GM12878 (cell line): Measurements from ENCODE around the gene OSTN. TPM values are rescaled to one million over a fixed set of nuclear protein-coding genes. Genes with fewer than 3 reads are reported as not detected.

Experiments
- ATAC-seq: fragments of 200-7000 bp; cut with Tn5 transposase; 3 replicates; pipeline ENCODE4 v1.9.1; 2020; ENCODE audit warnings: mild to moderate bottlenecking, moderate library complexity
- BruUV-seq: library from RNA; stranded (reverse); fragments of 400-500 nt; replicated peaks from 2 replicates; lab custom pipeline; 2021; lab: Mats Ljungman, UMichigan
- CTCF ChIA-PET: fragments of 300-600 bp; sonication (Branson Sonifier 250); formaldehyde crosslinking; extraction: SDS; loops from one replicate; lab custom pipeline; 2021; ENCODE audit warnings: inconsistent platforms; lab: Yijun Ruan, JAX
- POLR2A ChIA-PET: fragments of 350-600 bp; formaldehyde crosslinking; extraction: SDS; loops from one replicate; lab custom pipeline; 2021; ENCODE audit warnings: inconsistent platforms; lab: Charles Lee
- RAD21 ChIA-PET: fragments of 300-600 bp; sonication (Branson Sonifier 250); formaldehyde crosslinking; loops from one replicate; lab custom pipeline; 2023; ENCODE audit warnings: antibody characterized with exemption; ENCODE audit not compliant: unreplicated experiment; lab: Charles Lee
- SMC1A ChIA-PET: fragments of 300-600 bp; sonication (Branson Sonifier 250); formaldehyde crosslinking; loops from one replicate; lab custom pipeline; 2023; ENCODE audit not compliant: unreplicated experiment, uncharacterized antibody; lab: Charles Lee
- DNase-seq: peaks from one replicate; pipeline ENCODE4 v3.0.0-alpha.2; 2011; ENCODE audit warnings: low read depth, low spot score
- FAIRE-seq: peaks from 3 replicates; lab custom pipeline; 2011; peaks lifted over from hg19 to GRCh38; lab: Jason Lieb, UNC
- H2AFZ ChIP-seq: 2 replicates; pipeline ENCODE4 v1.6.0; 2011; ENCODE audit warnings: low read depth, low read length, control low read depth; ENCODE audit not compliant: control insufficient read depth
- H3K27ac ChIP-seq: 2 replicates; pipeline ENCODE4 v1.5.1; 2011; ENCODE audit warnings: control low read depth; ENCODE audit not compliant: control insufficient read depth, insufficient read depth
- H3K27me3 ChIP-seq, 2 experiments: replicated peaks in 1 of 2; 2 replicates each; pipeline versions ENCODE4 v1.6.0 to v1.6.1; 2011; ENCODE audit warnings: low read length in 1 of 2; ENCODE audit not compliant: control insufficient read depth in 2 of 2, insufficient read depth in 2 of 2
- H3K36me3 ChIP-seq, 2 experiments: 2 replicates each; pipeline ENCODE4 v1.5.1; 2011; ENCODE audit warnings: low read length in 1 of 2; ENCODE audit not compliant: control insufficient read depth in 2 of 2, insufficient read depth in 2 of 2
- H3K4me1 ChIP-seq: 2 replicates; pipeline ENCODE4 v1.6.1; 2011; ENCODE audit warnings: mild to moderate bottlenecking, low read length, moderate library complexity, mixed read lengths; ENCODE audit not compliant: control insufficient read depth, insufficient read depth
- H3K4me2 ChIP-seq: 2 replicates; pipeline ENCODE4 v1.6.0; 2011; ENCODE audit warnings: control low read depth; ENCODE audit not compliant: control insufficient read depth, insufficient read depth
- H3K4me3 ChIP-seq: fragments of 200-600 bp; sonication (generic); 2 replicates; pipeline ENCODE4 v1.5.1; 2016
- H3K79me2 ChIP-seq: 2 replicates; pipeline ENCODE4 v1.6.0; 2011; ENCODE audit warnings: low read length; ENCODE audit not compliant: control insufficient read depth, insufficient read depth
- H3K9ac ChIP-seq: 2 replicates; pipeline ENCODE4 v1.8.0; 2011; ENCODE audit warnings: low read length, control low read depth, mixed read lengths; ENCODE audit not compliant: control insufficient read depth, insufficient read depth
- H3K9me3 ChIP-seq: replicated peaks from 3 replicates; pipeline ENCODE4 v1.5.1; 2011; ENCODE audit warnings: mild to moderate bottlenecking, low read length; ENCODE audit not compliant: control insufficient read depth, insufficient read depth
- H4K20me1 ChIP-seq: 2 replicates; pipeline ENCODE4 v1.6.0; 2011; ENCODE audit not compliant: control insufficient read depth, insufficient read depth
- ATF7 ChIP-seq: fragments of 450-650 bp; IDR thresholded peaks from 2 replicates; pipeline ENCODE4 v1.6.1; 2016; ENCODE audit warnings: low read depth, mild to moderate bottlenecking
- EGR1 ChIP-seq, 2 experiments: IDR thresholded peaks; 1 replicate in 1 of 2; 2 replicates in 1 of 2; pipeline ENCODE4 v1.6.1; 2011 to 2012; ENCODE audit warnings: low read depth in 2 of 2, low read length in 2 of 2, borderline replicate concordance in 1 of 2, mild to moderate bottlenecking in 1 of 2, moderate library complexity in 1 of 2
- IKZF1 ChIP-seq: fragments of 450-650 bp; conservative IDR thresholded peaks from 2 replicates; pipeline ENCODE4 v1.6.1; 2017; ENCODE audit warnings: antibody characterized with exemption, mild to moderate bottlenecking
- IKZF2 ChIP-seq, 2 experiments: fragments of 450-650 bp; IDR thresholded peaks; 2 replicates each; pipeline ENCODE4 v1.6.1; 2017; ENCODE audit warnings: mild to moderate bottlenecking in 2 of 2, moderate library complexity in 2 of 2
- MTA3 ChIP-seq: IDR thresholded peaks from 2 replicates; pipeline ENCODE4 v1.6.1; 2012; ENCODE audit warnings: low read length, inconsistent platforms, borderline replicate concordance
- NR2C1 ChIP-seq: fragments of 450-650 bp; IDR thresholded peaks from 2 replicates; pipeline ENCODE4 v1.6.1; 2017; ENCODE audit warnings: antibody characterized with exemption, mild to moderate bottlenecking, moderate library complexity
- PKNOX1 ChIP-seq: fragments of 450-650 bp; IDR thresholded peaks from 2 replicates; pipeline ENCODE4 v1.6.1; 2016; ENCODE audit warnings: mild to moderate bottlenecking
- PML ChIP-seq: IDR thresholded peaks from 2 replicates; pipeline ENCODE4 v1.6.1; 2012; ENCODE audit warnings: low read length, inconsistent platforms
- POLR2AphosphoS5 ChIP-seq: IDR thresholded peaks from 2 replicates; pipeline ENCODE4 v1.6.1; 2011; ENCODE audit warnings: mild to moderate bottlenecking, low read length, inconsistent platforms
- SPI1 ChIP-seq: IDR thresholded peaks from 2 replicates; pipeline ENCODE4 v1.6.1; 2011; ENCODE audit warnings: low read depth, mild to moderate bottlenecking, low read length, moderate library complexity, borderline replicate concordance; ENCODE audit not compliant: insufficient read depth
- SUZ12 ChIP-seq: fragments of 200-600 bp; sonication (generic); IDR thresholded peaks from one replicate; pipeline ENCODE4 v1.6.1; 2018; ENCODE audit warnings: antibody characterized with exemption, mild to moderate bottlenecking; ENCODE audit not compliant: unreplicated experiment
- ZNF207 ChIP-seq: fragments of 450-650 bp; IDR thresholded peaks from 2 replicates; pipeline ENCODE4 v1.6.1; 2014; ENCODE audit warnings: antibody characterized with exemption, mild to moderate bottlenecking, borderline replicate concordance
- ZNF24 ChIP-seq: fragments of 450-650 bp; IDR thresholded peaks from 2 replicates; pipeline ENCODE4 v1.6.1; 2017; ENCODE audit warnings: antibody characterized with exemption, mild to moderate bottlenecking
- WGBS: methylation state at CpG from one replicate; pipeline ENCODE4 v1.1.6; 2016; ENCODE audit warnings: low lambda C conversion rate; ENCODE audit not compliant: insufficient replicate concordance, insufficient coverage; ENCODE audit errors: missing lambda C conversion rate; 5-methylcytosine and 5-hydroxymethylcytosine counted together
- in situ Hi-C: fragments of 300-500 bp; cut with MboI; formaldehyde crosslinking; loops from 9 replicates; pipeline ENCODE4 v1.14.3; 2018; ENCODE audit warnings: mixed read lengths
- intact Hi-C: fragments of 100-400 bp; cut with micrococcal nuclease; formaldehyde crosslinking; loops from one replicate; pipeline ENCODE4 v1.14.2; 2022; ENCODE audit not compliant: unreplicated experiment
- polyA plus RNA-seq, 11 experiments: library from polyadenylated mRNA; depleted of rRNA in 4 of 11; unstranded in 6 of 11; stranded (reverse) in 5 of 11; fragments of >200 nt; fragmentation: Nextera tagmentation in 4 of 11; fragmentation: Illumina TruSeq in 1 of 11; extraction: Ambion mirVana in 4 of 11; extraction: Trizol in 1 of 11; gene quantifications; 1 replicate in 1 of 11; 2 replicates in 10 of 11; pipeline versions ENCODE4 v1.2.1 to v1.2.3, GENCODE V29; 2011 to 2016; ENCODE audit warnings: inconsistent platforms in 2 of 11, missing spikeins in 2 of 11, low read depth in 1 of 11
- total RNA-seq, 4 experiments: library from RNA; depleted of rRNA in 3 of 4; stranded (reverse); fragments of >200 nt in 3 of 4; fragmentation: Illumina TruSeq in 1 of 4; extraction: Trizol in 1 of 4; gene quantifications; 2 replicates each; pipeline versions ENCODE4 v1.2.1 to v1.2.3, GENCODE V29; 2013 to 2021
- TF ChIP-seq, protein P1 (sequence below): fragments of 450-650 bp; IDR thresholded peaks from 2 replicates; pipeline ENCODE4 v1.6.1; 2017; ENCODE audit warnings: mild to moderate bottlenecking, low read depth, inconsistent platforms; ENCODE audit not compliant: poor library complexity, severe bottlenecking
- TF ChIP-seq, protein P2 (sequence below): IDR thresholded peaks from 2 replicates; pipeline ENCODE4 v1.6.1; 2012; ENCODE audit warnings: low read depth, low read length, improper control_type of control experiment
- TF ChIP-seq, protein P3 (sequence below): IDR thresholded peaks from 2 replicates; pipeline ENCODE4 v1.6.1; 2011; ENCODE audit warnings: low read depth, low read length, improper control_type of control experiment, borderline replicate concordance
- TF ChIP-seq, protein P4 (sequence below): IDR thresholded peaks from 2 replicates; pipeline ENCODE4 v1.6.1; 2011; ENCODE audit warnings: borderline replicate concordance, low read depth, mild to moderate bottlenecking, moderate library complexity, low read length; ENCODE audit not compliant: insufficient read depth, poor library complexity, severe bottlenecking

OSTN gene
- total and polyA plus RNA-seq, 10 of the 15 experiments (the other 5 are each of a cell fraction or from before 2014, with no cell fraction given), result 0.04 to 0.27 (median 0.06) TPM; not detected in 6

DNA sequence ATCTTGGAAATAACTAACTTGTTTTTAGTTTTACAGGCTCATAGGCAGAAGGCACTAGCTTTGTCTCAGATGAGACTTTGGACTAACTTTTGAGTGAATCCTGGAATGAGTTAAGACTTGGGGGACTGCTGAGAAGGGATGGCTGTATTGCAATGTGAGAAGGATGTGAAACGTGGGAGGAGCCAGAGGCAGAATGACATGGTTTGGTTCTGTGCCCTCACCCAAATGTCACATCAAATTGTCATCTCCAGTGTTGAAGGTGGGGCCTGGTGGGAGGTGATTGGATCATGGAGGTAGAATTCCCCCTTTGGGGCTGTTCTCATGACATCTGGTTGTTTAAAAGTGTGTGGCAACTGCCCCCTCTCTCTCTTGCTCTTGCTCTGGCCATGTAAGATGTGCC, 101.4 kb downstream of the OSTN start:
- H3K36me3 ChIP-seq, result no peaks in the 10 kb centered on the region
- BruUV-seq, result no TSS peak
- peak; percentile 72 for ATAC-seq
- ChIA-PET CTCF (interaction anchor here (0.5 to 2.1 kb wide), 12 partner anchors 17 to 78 kb away, joined by 3 to 11 read pairs (median 4); partner anchors contain the start of genes CCDC50 and UTS2B), POLR2A (interaction anchor here (0.7 to 1.7 kb wide), 7 partner anchors 8 to 52 kb away, joined by 3 to 7 read pairs (median 4); partner anchors contain the start of gene CCDC50), RAD21 (interaction anchor here (0.6 to 2.3 kb wide), 13 partner anchors 10 to 69 kb away, joined by 3 to 15 read pairs (median 6); no protein-coding TSS in a partner anchor), SMC1A (interaction anchor here (0.7 to 5.0 kb wide), 23 partner anchors 10 to 63 kb away, joined by 3 to 32 read pairs (median 8); partner anchors contain the start of genes CCDC50 and UTS2B)
- no peaks in the 10 kb centered on the region for H4K20me1 ChIP-seq
- FAIRE-seq, result no peak
- intact Hi-C loops (no loop called here), in situ Hi-C loops (no loop called here)
- no peak overlapping the region for H3K4me3 ChIP-seq
- peak overlapping the region; percentile 40 for H3K4me2 ChIP-seq
- DNase-seq, result peak; percentile 52
- H3K9me3 ChIP-seq, result no peaks in the 10 kb centered on the region
- H2AFZ ChIP-seq, result no peak overlapping the region
- 0% methylated on average over 1 of the region's 1 CpG for WGBS
- peaks cover 46% of the 10 kb centered on the region for H3K4me1 ChIP-seq
- H3K27ac ChIP-seq, result peak overlapping the region; percentile 55
- no peaks in the 10 kb centered on the region for H3K27me3 ChIP-seq
- no peak overlapping the region for H3K9ac ChIP-seq
- no peaks in the 10 kb centered on the region for H3K79me2 ChIP-seq
- no peak for TF ChIP-seq IKZF2 (IDR thresholded peaks at IDR 0.05)
- no peak for TF ChIP-seq SUZ12
- TF ChIP-seq, protein P1, sequence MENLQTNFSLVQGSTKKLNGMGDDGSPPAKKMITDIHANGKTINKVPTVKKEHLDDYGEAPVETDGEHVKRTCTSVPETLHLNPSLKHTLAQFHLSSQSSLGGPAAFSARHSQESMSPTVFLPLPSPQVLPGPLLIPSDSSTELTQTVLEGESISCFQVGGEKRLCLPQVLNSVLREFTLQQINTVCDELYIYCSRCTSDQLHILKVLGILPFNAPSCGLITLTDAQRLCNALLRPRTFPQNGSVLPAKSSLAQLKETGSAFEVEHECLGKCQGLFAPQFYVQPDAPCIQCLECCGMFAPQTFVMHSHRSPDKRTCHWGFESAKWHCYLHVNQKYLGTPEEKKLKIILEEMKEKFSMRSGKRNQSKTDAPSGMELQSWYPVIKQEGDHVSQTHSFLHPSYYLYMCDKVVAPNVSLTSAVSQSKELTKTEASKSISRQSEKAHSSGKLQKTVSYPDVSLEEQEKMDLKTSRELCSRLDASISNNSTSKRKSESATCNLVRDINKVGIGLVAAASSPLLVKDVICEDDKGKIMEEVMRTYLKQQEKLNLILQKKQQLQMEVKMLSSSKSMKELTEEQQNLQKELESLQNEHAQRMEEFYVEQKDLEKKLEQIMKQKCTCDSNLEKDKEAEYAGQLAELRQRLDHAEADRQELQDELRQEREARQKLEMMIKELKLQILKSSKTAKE, result no peak
- 0 out of 2 replicates have a peak, but pooled peaks have one; percentile 15 for TF ChIP-seq SPI1
- TF ChIP-seq, protein P2, sequence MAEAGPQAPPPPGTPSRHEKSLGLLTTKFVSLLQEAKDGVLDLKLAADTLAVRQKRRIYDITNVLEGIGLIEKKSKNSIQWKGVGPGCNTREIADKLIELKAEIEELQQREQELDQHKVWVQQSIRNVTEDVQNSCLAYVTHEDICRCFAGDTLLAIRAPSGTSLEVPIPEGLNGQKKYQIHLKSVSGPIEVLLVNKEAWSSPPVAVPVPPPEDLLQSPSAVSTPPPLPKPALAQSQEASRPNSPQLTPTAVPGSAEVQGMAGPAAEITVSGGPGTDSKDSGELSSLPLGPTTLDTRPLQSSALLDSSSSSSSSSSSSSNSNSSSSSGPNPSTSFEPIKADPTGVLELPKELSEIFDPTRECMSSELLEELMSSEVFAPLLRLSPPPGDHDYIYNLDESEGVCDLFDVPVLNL, result no peak
- TF ChIP-seq ZNF24, result no peak
- TF ChIP-seq PKNOX1, result 0 out of 2 replicates have a peak, but pooled peaks have one; percentile 19
- no peak for TF ChIP-seq ZNF207
- no peak for TF ChIP-seq EGR1 (IDR thresholded peaks at IDR 0.05; ENCODE audit: borderline replicate concordance in 1 of 2, low read depth in 2 of 2, low read length in 2 of 2)
- 0 out of 2 replicates have a peak, but pooled peaks have one; percentile 32 for TF ChIP-seq MTA3
- TF ChIP-seq NR2C1, result no peak
- TF ChIP-seq, protein P3, sequence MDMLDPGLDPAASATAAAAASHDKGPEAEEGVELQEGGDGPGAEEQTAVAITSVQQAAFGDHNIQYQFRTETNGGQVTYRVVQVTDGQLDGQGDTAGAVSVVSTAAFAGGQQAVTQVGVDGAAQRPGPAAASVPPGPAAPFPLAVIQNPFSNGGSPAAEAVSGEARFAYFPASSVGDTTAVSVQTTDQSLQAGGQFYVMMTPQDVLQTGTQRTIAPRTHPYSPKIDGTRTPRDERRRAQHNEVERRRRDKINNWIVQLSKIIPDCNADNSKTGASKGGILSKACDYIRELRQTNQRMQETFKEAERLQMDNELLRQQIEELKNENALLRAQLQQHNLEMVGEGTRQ, result no peak
- TF ChIP-seq, protein P4, sequence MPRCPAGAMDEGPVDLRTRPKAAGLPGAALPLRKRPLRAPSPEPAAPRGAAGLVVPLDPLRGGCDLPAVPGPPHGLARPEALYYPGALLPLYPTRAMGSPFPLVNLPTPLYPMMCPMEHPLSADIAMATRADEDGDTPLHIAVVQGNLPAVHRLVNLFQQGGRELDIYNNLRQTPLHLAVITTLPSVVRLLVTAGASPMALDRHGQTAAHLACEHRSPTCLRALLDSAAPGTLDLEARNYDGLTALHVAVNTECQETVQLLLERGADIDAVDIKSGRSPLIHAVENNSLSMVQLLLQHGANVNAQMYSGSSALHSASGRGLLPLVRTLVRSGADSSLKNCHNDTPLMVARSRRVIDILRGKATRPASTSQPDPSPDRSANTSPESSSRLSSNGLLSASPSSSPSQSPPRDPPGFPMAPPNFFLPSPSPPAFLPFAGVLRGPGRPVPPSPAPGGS, result no peak
- TF ChIP-seq POLR2AphosphoS5, result no peak
- TF ChIP-seq ATF7, result no peak
- TF ChIP-seq PML, result no peak
- peak; percentile 35; the same call in 1 of the 2 replicates for TF ChIP-seq IKZF1
